IPS DF 19.7 (cell line): Measurements from ENCODE around the gene MYO3B.
"Not testable (repeated sequence)": the region's sequence is repeated elsewhere in the genome, so short reads cannot be mapped to it uniquely, and the experiment has no call there.

Source experiments
- DNase-seq: peaks from one replicate; pipeline ENCODE4 v3.0.0-alpha.2; 2013; ENCODE audit warnings: low read depth, low spot score

Gene MYO3B

GRCh38 chr2:170503971-170504809 is 326.2 kb downstream of the MYO3B start:
- no peak for DNase-seq

- DNase-seq = no peak
Measured at GRCh38 chr2:170504810-170505145, 326.8 kb downstream of the MYO3B start.

- DNase-seq = no peak
Measured at GRCh38 chr2:170505631-170506275, 327.8 kb downstream of the MYO3B start.

GRCh38 chr2:170509452-170510193 is 331.7 kb downstream of the MYO3B start:
- no peak for DNase-seq

GRCh38 chr2:170512266-170512665 is 334.3 kb downstream of the MYO3B start:
- no peak for DNase-seq

GRCh38 chr2:170514140-170514539 is 336.2 kb downstream of the MYO3B start:
- DNase-seq = no peak

GRCh38 chr2:170517538-170517937 is 339.6 kb downstream of the MYO3B start:
- no peak for DNase-seq

- DNase-seq = no peak
Measured at GRCh38 chr2:170518911-170519310, 341.0 kb downstream of the MYO3B start.

GRCh38 chr2:170521299-170521698 is 343.4 kb downstream of the MYO3B start:
- DNase-seq = no peak

- no peak for DNase-seq
Measured at GRCh38 chr2:170523506-170523905, 345.6 kb downstream of the MYO3B start.

GRCh38 chr2:170524828-170525565 is 347.1 kb downstream of the MYO3B start:
- no peak for DNase-seq

GRCh38 chr2:170525566-170525900 is 347.6 kb downstream of the MYO3B start:
- no peak for DNase-seq

GRCh38 chr2:170530284-170530745 is 352.4 kb downstream of the MYO3B start:
- no peak for DNase-seq

GRCh38 chr2:170530803-170531564 is 353.0 kb downstream of the MYO3B start:
- DNase-seq = no peak

GRCh38 chr2:170531876-170532275 is 353.9 kb downstream of the MYO3B start:
- no peak for DNase-seq

GRCh38 chr2:170533156-170533555 is 355.2 kb downstream of the MYO3B start:
- no peak for DNase-seq

GRCh38 chr2:170535552-170535951 is 357.6 kb downstream of the MYO3B start:
- DNase-seq = no peak

- DNase-seq = no peak
Measured at GRCh38 chr2:170544817-170545216, 366.9 kb downstream of the MYO3B start.

- DNase-seq = no peak
Measured at GRCh38 chr2:170548304-170548703, 370.4 kb downstream of the MYO3B start.

GRCh38 chr2:170550501-170550900 is 372.6 kb downstream of the MYO3B start:
- no peak for DNase-seq

GRCh38 chr2:170551899-170552298 is 374.0 kb downstream of the MYO3B start:
- DNase-seq = not testable (repeated sequence)
